GM12874 (cell line): Measurements from ENCODE around the gene TRA2B.

Source experiments
- CTCF ChIP-seq: IDR thresholded peaks from 2 replicates; pipeline ENCODE4 v1.5.1; 2011; ENCODE audit warnings: low read depth, mild to moderate bottlenecking, control low read depth, low read length, moderate library complexity; ENCODE audit not compliant: insufficient read depth

The TRA2B gene

GRCh38 chr3:185961675-185962232, 23.9 kb upstream of the TRA2B start:
- no peak for TF ChIP-seq CTCF

- TF ChIP-seq CTCF: no peak
These were observed 22.9 kb upstream of the TRA2B start for GRCh38 chr3:185960522-185961288.

GRCh38 chr3:185959609-185960521, 22.1 kb upstream of the TRA2B start:
- TF ChIP-seq CTCF: no peak

- no peak for TF ChIP-seq CTCF
These were observed 20.8 kb upstream of the TRA2B start for GRCh38 chr3:185958626-185959025.

- no peak for TF ChIP-seq CTCF
These were observed 18.4 kb upstream of the TRA2B start for GRCh38 chr3:185956244-185956643.

GRCh38 chr3:185954366-185954723, 16.5 kb upstream of the TRA2B start:
- TF ChIP-seq CTCF: no peak

GRCh38 chr3:185950728-185951127, 12.9 kb upstream of the TRA2B start:
- TF ChIP-seq CTCF: no peak
